Posterior vena cava (tissue), 2 donors: ENCODE data around the gene KRT78. TPM values are rescaled to one million over a fixed set of nuclear protein-coding genes. Genes with fewer than 3 reads are reported as not detected.
"Not testable (repeated sequence)": the region's sequence is repeated elsewhere in the genome, so short reads cannot be mapped to it uniquely, and the experiment has no call there.

ENCODE experiments used
- DNase-seq: peaks from one replicate; pipeline ENCODE4 v3.0.0-alpha.2; 2020; ENCODE audit warnings: low spot score
- intact Hi-C, 2 donors: fragments of 100-400 bp; cut with DNase I; formaldehyde crosslinking; loops; one replicate each; pipeline versions ENCODE4 v1.14.1 to v1.14.2; 2022 to 2023
- total RNA-seq, 2 donors: library from RNA; stranded (reverse); fragmentation: NEBNext Ultra II Directional; extraction: Animal tissue kit (Norgen Biotek cat#: 25700); gene quantifications; one replicate each; pipeline ENCODE4 v1.2.1, GENCODE V29; 2021
- donor health status: DM: yes; HTN: yes; CAD: no.
- donor health status: DM: yes; HTN: yes; CAD: no.

KRT78 gene
- total RNA-seq, 2 donors from 2014 or later, result not detected

- DNase-seq, result no peak
- intact Hi-C loops, result no loop called here
Measured at GRCh38 chr12:52873513-52873831, 24.7 kb upstream of the KRT78 start.

- intact Hi-C loops, result loop anchor here in 1 of 2 donors (1.0 kb wide), 1 partner anchor 720 kb away; no protein-coding TSS in a partner anchor
- DNase-seq, result no peak
Measured at GRCh38 chr12:52872644-52873389, 24.0 kb upstream of the KRT78 start.

GRCh38 chr12:52871291-52872039 is 22.7 kb upstream of the KRT78 start:
- intact Hi-C loops, result loop anchor here in 1 of 2 donors (1.0 to 2.0 kb wide), 2 partner anchors 289 to 718 kb away; no protein-coding TSS in a partner anchor
- DNase-seq, result no peak

- intact Hi-C loops, result loop anchor here in 1 of 2 donors (2.0 kb wide), 1 partner anchor 288 kb away; no protein-coding TSS in a partner anchor
- DNase-seq, result peak; percentile 87
Measured at GRCh38 chr12:52870361-52871290, 21.8 kb upstream of the KRT78 start.

GRCh38 chr12:52867642-52868041 is 18.8 kb upstream of the KRT78 start:
- intact Hi-C loops, result no loop called here
- peak; percentile 92 for DNase-seq

- intact Hi-C loops, result no loop called here
Measured at GRCh38 chr12:52867152-52867551, 18.4 kb upstream of the KRT78 start.

GRCh38 chr12:52865090-52865944 is 16.5 kb upstream of the KRT78 start:
- intact Hi-C loops, result no loop called here

More at GRCh38 chr12:52867152-52867551, 18.4 kb upstream of the KRT78 start:
- DNase-seq, result no peak

GRCh38 chr12:52862023-52862422 is 13.2 kb upstream of the KRT78 start:
- intact Hi-C loops, result no loop called here
- DNase-seq, result no peak

More at GRCh38 chr12:52865090-52865944, 16.5 kb upstream of the KRT78 start:
- DNase-seq, result peak; percentile 87

- intact Hi-C loops, result no loop called here
- DNase-seq, result no peak
Measured at GRCh38 chr12:52861511-52861910, 12.7 kb upstream of the KRT78 start.

GRCh38 chr12:52860102-52860823 is 11.5 kb upstream of the KRT78 start:
- no peak for DNase-seq
- intact Hi-C loops, result no loop called here

GRCh38 chr12:52857500-52857899 is 8.7 kb upstream of the KRT78 start:
- no peak for DNase-seq
- intact Hi-C loops, result no loop called here

- intact Hi-C loops, result no loop called here
- no peak for DNase-seq
Measured at GRCh38 chr12:52856787-52857186, 8.0 kb upstream of the KRT78 start.

GRCh38 chr12:52856077-52856476 is 7.3 kb upstream of the KRT78 start:
- intact Hi-C loops, DNase-seq: not testable (repeated sequence)

GRCh38 chr12:52851787-52852186 is 3.0 kb upstream of the KRT78 start:
- DNase-seq, result no peak
- intact Hi-C loops, result no loop called here

- intact Hi-C loops, result no loop called here
- no peak for DNase-seq
Measured at GRCh38 chr12:52850681-52851080, 1.9 kb upstream of the KRT78 start.

GRCh38 chr12:52849511-52849910 is 717 bp upstream of the KRT78 start:
- no peak for DNase-seq

GRCh38 chr12:52847335-52848102 is 1.3 kb downstream of the KRT78 start:
- DNase-seq, result no peak
- intact Hi-C loops, result no loop called here

More at GRCh38 chr12:52849511-52849910, 717 bp upstream of the KRT78 start:
- intact Hi-C loops, result no loop called here
